ENCODE measurements around the gene RTP3.

DNA sequence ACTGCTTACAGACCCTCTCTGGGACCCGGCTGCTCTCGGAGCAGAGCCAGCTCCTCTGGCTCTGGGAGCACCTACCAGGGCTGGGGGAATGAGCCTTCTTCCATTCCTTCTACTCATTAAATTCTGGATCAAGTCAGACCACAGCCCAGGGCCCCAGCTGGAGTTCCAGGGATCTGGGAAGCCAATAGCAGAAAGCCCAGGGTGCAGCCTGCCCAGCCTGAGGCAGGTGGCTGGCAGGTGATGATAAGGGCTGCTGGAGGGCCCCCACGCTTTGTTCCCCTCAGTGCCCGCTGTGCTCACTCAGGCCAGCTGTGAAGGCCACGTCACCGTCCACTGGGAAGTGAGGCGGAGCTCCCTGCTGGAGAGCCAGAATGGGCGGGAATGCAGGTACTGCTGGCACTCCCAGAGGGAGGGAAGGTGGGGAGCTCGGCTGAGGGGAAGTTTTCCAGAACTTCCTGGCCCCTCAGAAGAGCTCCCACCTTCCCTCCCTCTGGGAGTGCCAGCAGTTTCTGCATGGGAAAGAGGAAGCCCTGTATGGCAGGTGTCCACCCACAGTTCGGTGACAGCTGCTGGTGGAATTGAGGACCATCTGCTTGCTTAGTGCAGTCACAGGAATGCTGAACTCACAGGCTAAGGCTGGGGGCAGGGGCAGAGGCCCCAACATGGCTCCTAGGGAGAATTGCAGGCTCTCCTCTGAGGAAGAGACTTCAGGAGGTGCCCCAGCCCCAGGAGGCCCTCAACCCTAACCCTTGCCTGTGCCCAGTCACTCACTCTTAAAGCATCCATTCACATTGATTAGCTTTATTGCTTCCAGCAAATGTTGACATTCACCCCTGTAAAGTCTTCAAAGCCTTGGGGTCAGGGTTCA, 12.6 kb upstream of the RTP3 start:
- TF ChIP-seq, protein P1, sequence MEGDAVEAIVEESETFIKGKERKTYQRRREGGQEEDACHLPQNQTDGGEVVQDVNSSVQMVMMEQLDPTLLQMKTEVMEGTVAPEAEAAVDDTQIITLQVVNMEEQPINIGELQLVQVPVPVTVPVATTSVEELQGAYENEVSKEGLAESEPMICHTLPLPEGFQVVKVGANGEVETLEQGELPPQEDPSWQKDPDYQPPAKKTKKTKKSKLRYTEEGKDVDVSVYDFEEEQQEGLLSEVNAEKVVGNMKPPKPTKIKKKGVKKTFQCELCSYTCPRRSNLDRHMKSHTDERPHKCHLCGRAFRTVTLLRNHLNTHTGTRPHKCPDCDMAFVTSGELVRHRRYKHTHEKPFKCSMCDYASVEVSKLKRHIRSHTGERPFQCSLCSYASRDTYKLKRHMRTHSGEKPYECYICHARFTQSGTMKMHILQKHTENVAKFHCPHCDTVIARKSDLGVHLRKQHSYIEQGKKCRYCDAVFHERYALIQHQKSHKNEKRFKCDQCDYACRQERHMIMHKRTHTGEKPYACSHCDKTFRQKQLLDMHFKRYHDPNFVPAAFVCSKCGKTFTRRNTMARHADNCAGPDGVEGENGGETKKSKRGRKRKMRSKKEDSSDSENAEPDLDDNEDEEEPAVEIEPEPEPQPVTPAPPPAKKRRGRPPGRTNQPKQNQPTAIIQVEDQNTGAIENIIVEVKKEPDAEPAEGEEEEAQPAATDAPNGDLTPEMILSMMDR (IDR thresholded peaks at IDR 0.05), result no peak
- TF ChIP-seq POLR2A (IDR thresholded peaks at IDR 0.05) (no peak), POLR2AphosphoS5 (IDR thresholded peaks at IDR 0.05) (no peak), EP300 (IDR thresholded peaks at IDR 0.05) (no peak)

All from sigmoid colon (tissue), 4 donors.